RWPE1 (cell line): Measurements from ENCODE around the gene BLTP3A.
"Not testable (repeated sequence)": the region's sequence is repeated elsewhere in the genome, so short reads cannot be mapped to it uniquely, and the experiment has no call there.

Source experiments
- CTCF ChIA-PET: fragments of 350-600 bp; sonication (Branson Sonifier 250); formaldehyde crosslinking; extraction: SDS; loops from one replicate; lab custom pipeline; 2021; lab: Yijun Ruan, JAX
- POLR2A ChIA-PET: fragments of 400-600 bp; formaldehyde crosslinking; extraction: SDS; loops from one replicate; lab custom pipeline; 2020; ENCODE audit warnings: antibody characterized with exemption; ENCODE audit not compliant: low non-redundant PET; lab: Yijun Ruan, JAX
- DNase-seq: peaks from one replicate; pipeline ENCODE4 v3.0.0; 2012; ENCODE audit warnings: low spot score
- H3K27ac ChIP-seq: fragments of 450-650 bp; 2 replicates; pipeline ENCODE4 v1.5.1; 2017
- CTCF ChIP-seq: fragments of 450-650 bp; conservative IDR thresholded peaks from 2 replicates; pipeline ENCODE4 v1.5.1; 2017; ENCODE audit warnings: low read depth, mild to moderate bottlenecking

The BLTP3A gene, protein sequence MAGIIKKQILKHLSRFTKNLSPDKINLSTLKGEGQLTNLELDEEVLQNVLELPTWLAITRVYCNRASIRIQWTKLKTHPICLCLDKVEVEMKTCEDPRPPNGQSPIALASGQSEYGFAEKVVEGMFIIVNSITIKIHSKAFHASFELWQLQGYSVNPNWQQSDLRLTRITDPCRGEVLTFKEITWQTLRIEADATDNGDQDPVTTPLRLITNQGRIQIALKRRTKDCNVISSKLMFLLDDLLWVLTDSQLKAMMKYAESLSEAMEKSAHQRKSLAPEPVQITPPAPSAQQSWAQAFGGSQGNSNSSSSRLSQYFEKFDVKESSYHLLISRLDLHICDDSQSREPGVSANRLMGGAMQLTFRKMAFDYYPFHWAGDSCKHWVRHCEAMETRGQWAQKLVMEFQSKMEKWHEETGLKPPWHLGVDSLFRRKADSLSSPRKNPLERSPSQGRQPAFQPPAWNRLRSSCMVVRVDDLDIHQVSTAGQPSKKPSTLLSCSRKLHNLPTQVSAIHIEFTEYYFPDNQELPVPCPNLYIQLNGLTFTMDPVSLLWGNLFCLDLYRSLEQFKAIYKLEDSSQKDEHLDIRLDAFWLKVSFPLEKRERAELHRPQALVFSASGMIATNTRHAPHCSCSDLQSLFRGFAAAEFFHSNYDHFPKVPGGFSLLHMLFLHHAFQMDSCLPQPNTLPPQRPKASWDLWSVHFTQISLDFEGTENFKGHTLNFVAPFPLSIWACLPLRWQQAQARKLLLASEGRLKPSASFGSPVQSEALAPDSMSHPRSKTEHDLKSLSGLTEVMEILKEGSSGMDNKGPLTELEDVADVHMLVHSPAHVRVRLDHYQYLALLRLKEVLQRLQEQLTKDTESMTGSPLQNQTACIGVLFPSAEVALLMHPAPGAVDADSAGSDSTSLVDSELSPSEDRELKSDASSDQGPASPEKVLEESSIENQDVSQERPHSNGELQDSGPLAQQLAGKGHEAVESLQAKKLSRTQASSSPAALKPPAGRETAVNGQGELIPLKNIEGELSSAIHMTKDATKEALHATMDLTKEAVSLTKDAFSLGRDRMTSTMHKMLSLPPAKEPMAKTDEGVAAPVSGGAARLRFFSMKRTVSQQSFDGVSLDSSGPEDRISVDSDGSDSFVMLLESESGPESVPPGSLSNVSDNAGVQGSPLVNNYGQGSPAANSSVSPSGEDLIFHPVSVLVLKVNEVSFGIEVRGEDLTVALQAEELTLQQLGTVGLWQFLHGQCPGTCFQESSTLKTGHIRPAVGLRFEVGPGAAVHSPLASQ (N-terminal part only)

DNA sequence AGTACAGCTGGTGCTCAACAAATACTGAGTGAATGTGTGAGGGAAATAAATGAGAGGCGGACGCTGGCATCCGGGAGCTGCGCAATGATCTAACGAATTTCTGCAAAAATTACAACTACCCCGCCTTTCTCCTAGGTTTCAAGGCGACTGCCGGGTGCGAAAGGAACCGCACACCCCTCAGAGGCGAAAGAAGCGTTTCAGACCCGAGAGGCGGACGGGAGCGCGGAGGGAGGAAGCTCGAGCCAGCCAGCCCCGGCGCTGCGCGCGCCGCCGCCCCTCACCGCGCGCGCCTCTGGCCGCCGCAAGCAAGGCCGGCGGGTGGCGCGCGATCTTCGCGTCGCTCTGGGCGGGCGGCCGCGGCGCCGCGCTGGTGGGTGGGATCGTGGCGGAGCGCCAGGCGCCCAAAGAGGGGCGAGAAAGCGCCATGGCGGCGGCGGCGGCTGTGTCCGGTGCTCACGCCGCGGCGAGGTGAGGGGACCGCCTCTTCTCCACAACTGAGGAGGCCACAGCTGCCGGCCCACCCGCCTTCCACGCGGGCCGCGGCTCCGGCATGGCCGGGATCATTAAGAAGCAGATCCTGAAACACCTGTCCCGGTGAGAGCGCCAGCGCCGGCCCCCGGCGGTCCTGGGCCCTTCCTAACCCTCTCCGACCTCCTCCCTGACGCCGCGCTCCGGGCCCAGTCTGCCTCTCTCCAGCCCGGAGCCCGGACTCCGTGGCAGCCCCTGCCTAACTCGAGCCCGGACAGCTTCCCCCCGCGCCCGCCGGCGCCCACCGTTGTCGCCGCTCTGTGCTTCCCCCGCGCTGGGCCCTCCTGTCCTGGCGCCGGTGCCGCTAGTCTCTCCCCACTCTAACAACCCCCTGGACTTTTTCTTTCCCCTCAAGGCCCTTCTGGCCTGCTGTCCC, at the start of gene BLTP3A:
Gene BLTP3A (plus strand): TSS at position 383 of the 904 bp plus-strand sequence. CDS start 168 bp downstream, at position 551.
- CTCF ChIA-PET: interaction anchor here (0.6 to 1.4 kb wide), 6 partner anchors 9 to 415 kb away, joined by 3 to 9 read pairs (median 4); no protein-coding TSS in a partner anchor
- TF ChIP-seq CTCF: 0 out of 2 replicates have a peak, but pooled peaks have one; percentile 13
- POLR2A ChIA-PET: interaction anchor here (1.2 kb wide), 1 partner anchor 46 kb away, joined by 4 read pairs; no protein-coding TSS in a partner anchor
- peak; percentile 68 for DNase-seq
- H3K27ac ChIP-seq: peak within 1 kb of the TSS; percentile 81

- no peak for TF ChIP-seq CTCF
- DNase-seq: no peak
- CTCF ChIA-PET: interaction anchor here (0.6 kb wide), 1 partner anchor 1917 kb away, joined by 5 read pairs; no protein-coding TSS in a partner anchor
- POLR2A ChIA-PET: no interaction called here
- H3K27ac ChIP-seq: no peak overlapping the region
Measured at GRCh38 chr6:34742094-34742493, 49.8 kb upstream of the BLTP3A start.

- no peak for DNase-seq
- H3K27ac ChIP-seq: no peak overlapping the region
- CTCF ChIA-PET: no interaction called here
- POLR2A ChIA-PET: no interaction called here
- no peak for TF ChIP-seq CTCF
Measured at GRCh38 chr6:34743625-34744293, 48.1 kb upstream of the BLTP3A start.

- H3K27ac ChIP-seq, POLR2A ChIA-PET, CTCF ChIA-PET, DNase-seq: not testable (repeated sequence)
Measured at GRCh38 chr6:34744294-34744647, 47.6 kb upstream of the BLTP3A start.

DNA sequence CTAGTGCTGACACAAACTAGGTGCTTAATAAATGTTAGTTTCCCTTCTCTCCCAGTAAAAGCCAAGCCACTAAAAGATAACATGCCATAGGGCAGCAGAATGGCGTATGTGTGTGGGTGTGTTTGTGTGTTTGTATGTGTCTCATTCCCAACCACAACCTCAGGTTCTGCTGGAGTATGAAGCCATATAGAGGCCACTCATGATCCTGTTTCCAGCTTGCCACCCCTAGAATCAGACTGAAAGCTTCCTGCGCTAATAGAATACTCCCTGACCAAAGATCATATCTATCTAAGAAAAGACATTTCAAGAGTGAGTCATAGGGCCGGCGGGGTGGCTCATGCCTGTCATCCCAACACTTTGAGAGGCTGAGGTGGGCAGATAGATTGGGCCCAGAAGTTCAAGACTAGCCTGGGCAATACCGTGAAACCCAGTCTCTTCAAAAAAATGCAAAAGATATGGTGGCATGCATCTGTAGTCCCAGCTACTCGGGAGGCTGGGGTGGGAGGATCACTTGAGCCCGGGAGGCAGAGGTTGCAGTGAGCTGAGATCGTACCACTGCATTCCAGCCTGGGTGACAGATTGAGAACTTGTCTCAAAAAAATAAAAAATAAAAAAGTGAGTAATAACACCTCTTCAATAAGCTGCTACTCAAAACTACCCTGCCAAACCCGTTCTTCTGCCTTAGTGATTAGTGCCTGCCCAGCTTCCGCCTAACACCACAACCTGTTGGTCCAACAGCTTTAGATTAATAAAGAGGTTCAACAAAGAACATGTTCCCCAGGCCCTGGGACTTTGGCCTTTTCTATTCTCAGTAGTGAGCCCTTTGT, 46.4 kb upstream of the BLTP3A start:
- ChIA-PET CTCF (interaction anchor here (0.6 kb wide), 1 partner anchor 76 kb away, joined by 3 read pairs; no protein-coding TSS in a partner anchor), POLR2A (interaction anchor here (0.6 to 0.7 kb wide), 2 partner anchors 26 to 46 kb away, joined by 4 to 6 read pairs; partner anchors contain the start of gene BLTP3A)
- DNase-seq: peak; percentile 55
- no peak for TF ChIP-seq CTCF
- H3K27ac ChIP-seq: no peak overlapping the region
